ENCODE measurements around the gene P3R3URF.

The P3R3URF gene

DNA sequence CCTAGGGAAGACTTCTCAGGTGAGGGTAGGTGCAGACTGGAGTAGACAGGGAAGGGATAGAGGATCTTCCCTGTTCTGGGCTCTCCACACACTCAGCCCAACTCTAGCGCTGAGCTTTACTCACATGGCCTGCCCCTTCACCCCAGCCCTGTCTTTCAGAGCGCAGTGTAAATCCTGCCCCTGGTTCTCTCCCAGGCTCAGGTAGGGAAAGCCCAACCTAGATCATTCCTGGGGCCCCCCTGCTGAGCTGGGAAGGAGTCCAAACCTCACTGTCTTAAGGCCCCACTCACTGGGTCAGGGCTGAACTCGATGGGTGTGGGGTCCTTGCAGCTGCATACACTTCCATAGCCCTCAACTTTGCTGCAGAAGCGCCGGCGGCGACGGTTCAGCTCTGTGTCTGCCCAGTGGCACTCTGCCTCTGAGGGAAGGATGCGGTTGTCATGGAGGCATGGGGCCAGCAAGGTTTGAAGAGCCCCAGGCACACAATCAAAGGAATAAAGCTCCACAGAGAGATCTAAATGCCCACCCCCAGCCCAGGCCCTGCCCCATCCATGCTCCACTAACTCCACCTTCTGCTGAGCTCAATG lies 17.8 kb upstream of the P3R3URF start:
- FAIRE-seq = no peak

DNA sequence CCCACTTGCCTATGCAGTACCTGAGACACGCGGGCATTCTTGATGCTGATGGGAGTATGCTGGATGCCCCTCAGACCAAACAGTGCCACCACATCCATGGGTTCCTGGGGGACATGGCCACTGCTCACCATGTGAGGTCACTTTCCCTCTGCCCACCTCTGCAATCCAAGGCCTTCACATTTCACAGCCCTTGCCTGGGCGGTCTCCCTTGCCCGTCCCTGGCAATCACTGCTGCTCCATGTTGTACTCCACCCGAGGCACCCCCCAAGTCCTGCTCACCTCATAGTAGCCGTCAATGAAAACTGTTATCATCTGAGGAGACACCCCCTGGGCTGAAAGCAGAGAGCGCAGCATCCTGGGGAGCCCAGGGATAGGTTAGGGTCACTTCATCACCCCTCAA lies 17.0 kb upstream of the P3R3URF start:
- no peak for FAIRE-seq

DNA sequence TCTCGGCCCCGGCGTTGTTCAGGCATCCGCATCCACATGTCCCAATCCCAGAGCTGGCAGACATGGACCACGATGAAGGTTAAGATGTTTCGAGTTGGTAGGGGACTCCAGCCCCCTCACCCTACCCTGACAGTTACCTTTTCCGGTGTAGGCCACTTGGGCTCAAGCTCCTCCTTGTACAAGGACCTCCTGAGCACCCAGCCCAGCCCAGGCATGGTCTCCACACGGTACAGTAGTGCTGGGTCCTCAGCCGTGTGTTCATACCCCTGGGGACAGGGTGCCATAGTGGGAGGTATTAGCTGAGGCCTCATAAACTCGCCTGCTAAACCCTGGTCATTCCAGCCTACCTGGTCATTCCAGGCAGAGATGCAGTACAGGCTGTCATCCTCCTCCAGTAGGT lies 15.9 kb upstream of the P3R3URF start:
- FAIRE-seq = no peak

DNA sequence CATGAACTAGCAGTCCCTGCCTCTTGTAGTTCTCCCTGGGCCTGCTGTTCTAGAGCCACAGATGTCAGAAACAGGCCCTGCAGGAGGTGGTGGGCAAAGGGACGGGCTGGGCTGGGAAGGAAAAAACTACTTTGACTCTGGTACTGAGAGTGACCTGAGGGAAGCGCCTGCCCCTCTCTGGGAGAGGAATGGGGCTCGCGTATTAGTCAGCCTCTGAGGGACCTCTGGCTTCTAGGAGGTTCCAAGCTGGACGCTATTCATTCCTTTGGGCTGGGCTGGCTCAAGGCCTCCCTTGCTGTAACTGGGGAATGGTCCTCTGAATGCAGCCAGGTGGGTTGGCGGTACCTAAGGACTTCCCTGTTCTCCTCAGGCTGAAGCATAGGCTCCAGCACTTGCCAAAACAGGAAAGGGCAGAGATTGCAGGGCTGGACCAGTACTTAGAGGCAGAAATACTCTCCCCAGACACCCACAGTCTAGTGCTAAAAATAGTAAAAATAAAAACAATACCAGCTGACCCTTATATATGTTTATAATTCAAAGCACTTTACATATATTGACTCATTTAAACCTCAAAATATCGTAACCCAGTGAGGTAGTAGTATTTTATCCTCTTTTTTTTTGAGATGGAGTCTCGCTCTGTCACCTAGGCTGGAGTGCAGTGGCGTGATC lies 14.9 kb upstream of the P3R3URF start:
- no peak for FAIRE-seq

DNA sequence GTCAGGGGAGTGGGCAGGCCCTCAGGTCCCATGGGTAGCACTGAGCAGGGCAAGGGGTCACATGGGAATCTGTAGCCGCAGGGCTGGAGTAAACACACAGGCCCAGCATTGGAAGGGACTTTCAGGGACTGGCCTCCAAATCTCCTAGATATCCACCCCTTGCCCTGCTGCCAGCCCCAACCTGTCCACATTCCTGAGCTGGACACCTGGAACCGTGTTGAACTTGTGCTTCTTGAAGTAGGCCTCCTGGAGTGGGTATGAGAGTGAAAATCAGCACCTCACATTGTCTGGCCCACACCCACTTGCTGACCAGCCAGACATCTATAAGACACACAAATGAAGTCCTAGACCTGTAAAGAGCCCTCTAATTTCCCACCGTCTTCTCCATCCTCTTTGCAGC lies 14.3 kb upstream of the P3R3URF start:
- FAIRE-seq = no peak

DNA sequence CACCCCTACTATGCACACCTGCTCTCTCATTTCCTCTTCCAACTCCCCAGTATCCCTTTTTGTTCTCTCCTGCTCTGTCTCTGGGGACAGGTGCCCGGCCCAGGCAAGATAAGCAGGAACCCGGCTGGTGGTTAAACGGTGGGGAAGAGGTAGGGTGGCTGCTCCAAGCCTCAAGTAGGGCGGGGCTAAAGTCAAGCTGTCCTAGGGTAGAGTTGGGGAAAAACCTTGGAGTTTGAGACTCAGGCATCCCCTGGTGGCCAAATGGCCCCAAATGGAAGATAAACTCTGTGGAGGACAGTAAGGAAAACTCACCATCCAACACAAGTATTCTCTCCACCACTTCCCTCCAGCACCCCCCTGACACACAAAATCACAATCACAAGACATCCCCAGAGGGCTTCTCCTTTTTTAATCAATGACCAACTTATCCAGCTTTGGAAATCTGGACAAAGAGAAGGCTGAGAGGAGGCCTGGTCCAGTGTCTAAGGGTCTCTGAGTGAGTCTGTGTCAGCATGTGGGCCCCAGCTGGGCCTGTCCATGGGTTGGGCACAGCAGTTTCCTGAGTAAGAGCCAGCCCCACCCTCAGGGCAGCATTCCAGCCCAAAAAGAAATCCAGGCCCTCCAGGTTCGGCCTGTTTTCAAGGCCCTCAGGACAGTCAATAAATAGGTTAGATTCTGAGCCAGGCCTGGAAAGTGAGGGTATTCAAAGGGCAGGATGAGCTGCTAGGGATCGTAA lies 12.2 kb upstream of the P3R3URF start:
- FAIRE-seq = no peak

DNA sequence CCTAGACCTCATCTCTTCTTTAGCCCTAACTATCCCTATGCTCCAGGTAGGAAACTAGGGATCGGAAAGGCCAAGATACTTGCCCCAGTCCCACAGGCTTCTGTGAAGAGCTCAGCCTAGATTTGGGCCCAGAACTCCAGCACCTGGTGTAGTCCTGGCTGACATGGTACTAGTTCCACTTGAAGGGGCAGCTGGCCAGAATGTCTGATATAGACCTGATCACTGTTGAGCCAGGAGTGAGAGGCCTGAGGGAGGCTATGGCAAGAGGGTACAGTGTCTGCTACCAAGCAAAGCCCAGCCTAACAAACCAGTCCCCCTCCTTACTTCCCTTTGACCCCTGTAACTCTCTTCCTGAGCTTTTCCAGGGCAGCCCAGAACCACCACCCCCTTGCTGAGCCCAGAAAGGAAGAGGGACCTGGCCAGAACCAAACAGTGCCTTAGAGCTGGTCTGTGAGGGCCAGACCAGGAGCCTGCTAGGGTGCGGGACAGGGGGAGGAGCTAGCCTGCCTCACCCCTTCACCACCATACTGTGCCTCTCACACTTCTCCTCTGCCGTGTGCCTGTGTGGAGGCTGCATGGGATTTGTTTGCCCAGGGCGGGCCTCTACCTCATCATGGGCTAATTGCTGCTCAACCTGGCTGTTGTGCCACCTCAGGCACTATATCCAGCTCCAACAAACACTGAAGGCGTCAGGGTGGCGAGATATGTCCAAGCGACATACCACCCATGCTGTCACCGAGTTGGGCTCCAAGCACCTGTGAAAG lies 11.0 kb upstream of the P3R3URF start:
- FAIRE-seq = no peak

DNA sequence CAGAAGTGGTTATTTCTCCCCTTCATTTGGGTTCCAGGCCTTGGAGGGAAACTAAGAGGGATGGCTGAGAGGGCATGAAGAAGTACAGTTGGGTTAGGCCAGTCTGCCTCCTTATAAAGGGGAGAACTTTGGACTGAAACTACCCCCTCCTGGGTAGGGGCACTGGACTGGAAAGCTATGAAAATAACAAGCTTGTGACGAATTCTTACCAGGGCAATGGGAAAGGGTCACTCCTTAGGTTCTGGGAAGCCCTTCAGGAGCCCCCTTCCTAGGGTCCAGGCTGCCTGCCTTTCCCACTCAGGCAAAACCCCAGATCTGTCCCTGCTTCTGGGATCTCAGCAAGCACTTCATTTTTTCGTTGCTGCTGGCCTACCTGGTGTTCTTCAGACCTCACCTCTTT lies 9.8 kb upstream of the P3R3URF start:
- FAIRE-seq = no peak

DNA sequence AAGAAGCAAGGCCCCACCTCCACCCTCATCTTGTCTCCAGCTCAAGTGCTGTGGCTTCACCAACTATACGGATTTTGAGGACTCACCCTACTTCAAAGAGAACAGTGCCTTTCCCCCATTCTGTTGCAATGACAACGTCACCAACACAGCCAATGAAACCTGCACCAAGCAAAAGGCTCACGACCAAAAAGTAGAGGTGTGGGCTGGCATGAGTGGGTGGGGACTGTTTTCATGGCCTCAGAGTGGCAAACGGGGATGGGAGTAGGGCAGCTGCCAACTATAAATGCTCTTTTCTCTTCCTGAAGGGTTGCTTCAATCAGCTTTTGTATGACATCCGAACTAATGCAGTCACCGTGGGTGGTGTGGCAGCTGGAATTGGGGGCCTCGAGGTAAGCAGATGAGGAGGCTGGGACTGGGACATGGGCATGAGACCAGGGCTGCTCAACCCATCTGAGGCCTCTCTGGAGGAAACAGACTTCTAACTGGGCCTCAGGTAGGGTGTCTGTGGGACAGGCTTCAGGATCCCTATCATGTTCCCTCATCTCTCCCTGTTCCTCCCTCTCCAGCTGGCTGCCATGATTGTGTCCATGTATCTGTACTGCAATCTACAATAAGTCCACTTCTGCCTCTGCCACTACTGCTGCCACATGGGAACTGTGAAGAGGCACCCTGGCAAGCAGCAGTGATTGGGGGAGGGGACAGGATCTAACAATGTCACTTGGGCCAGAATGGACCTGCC lies 8.8 kb upstream of the P3R3URF start:
- no peak for FAIRE-seq

DNA sequence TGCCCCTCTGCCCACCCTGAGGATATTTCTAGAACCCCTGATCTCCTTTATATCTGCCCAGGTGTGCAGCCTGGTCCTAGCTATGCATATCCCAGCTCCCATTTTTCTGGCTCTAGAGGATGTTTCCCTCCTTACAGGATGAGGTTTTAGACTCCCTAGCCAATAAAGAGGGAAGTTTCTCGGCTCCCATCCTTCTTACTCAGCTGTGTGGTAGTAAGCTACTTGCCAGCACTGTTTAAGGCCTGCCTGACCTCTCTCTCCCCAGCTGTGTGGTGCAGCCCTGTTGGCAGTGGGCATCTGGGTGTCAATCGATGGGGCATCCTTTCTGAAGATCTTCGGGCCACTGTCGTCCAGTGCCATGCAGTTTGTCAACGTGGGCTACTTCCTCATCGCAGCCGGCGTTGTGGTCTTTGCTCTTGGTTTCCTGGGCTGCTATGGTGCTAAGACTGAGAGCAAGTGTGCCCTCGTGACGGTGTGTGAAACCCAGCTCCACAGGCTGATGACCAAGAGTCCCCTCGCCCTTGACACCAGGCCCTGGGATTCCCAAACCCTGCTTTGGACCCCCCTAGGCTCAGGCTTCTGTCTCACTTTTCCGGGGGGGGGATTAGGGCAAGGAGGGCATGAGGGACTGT lies 7.8 kb upstream of the P3R3URF start:
- FAIRE-seq = no peak

DNA sequence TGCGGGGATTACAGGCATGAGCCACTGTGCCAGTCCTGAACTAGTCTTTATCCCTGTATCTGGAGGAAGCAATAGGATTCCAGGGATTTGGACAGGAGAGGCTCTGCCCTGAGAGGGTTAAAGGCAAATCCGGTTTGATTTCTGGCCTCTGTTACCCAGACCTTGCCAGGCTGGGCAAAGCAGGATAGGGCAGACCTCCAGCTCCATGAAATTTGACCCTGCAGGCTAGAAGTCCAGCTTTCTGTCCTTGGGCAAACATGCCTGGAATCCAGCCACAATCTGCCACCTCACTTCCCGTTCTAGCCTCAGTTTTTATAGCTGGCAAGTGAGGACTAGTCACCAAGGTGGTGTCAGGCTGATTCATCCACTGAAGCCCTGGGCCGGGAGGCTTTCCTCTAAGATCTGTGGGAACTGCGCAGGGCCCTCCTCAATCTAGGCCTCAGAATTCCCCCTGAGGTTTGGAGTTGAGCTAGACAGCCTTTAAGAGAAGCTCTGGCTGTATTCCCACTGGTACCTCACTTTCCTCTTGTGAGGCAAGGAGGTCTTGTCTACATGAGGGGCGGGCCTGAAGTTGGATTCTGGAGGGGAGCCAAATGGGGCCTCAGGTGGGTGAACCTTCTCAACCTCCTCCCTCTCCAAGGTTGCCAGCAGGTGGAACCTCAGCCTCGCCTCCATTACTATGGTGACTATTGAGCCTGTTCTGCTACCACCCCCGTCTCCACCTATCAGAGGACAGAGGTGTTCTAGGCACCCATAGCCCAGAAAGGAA lies 7.0 kb upstream of the P3R3URF start:
- no peak for FAIRE-seq

DNA sequence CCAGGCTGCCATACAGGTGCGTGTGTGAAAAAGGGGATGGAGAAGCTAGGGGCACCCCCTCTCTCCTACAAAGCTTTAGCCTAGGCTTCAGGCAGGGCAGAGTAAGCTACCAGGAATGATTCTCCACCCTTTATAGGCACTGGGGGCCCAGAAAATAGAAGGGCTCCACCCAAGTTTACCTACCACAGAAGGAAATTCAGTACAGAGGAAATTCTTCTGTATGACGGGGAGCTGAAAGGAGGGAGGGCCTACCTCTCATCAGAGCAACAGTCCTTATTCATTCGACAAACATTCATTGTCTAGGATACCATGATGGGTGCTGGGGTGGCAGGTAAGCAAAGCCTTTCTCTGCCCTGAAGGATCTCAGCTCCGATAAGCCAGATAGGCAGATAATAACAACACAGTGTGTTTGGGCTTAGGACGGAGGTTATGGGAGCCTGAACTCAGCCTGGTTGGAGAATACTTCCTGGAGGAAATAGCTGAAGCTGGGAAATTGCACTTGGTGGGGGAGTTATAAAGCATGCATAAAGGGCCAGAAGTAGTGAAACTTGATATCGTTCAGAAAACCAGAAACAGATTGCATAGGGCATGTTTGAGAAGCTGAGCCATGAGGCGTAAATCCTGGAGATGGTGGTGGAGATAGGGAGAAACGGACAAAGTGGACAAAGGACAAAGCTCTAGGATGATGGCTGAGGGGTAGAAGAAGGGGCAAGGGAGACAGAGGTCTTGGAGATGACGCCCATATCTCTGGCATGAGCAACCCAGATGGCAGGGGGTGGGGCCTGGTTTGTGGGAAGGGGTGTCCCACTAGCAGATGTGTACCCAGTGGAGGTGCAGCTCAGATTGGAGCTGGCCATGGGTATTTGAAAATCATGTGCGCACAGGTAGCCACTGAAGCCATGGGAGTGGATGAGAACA lies 5.3 kb upstream of the P3R3URF start:
- no peak for FAIRE-seq

DNA sequence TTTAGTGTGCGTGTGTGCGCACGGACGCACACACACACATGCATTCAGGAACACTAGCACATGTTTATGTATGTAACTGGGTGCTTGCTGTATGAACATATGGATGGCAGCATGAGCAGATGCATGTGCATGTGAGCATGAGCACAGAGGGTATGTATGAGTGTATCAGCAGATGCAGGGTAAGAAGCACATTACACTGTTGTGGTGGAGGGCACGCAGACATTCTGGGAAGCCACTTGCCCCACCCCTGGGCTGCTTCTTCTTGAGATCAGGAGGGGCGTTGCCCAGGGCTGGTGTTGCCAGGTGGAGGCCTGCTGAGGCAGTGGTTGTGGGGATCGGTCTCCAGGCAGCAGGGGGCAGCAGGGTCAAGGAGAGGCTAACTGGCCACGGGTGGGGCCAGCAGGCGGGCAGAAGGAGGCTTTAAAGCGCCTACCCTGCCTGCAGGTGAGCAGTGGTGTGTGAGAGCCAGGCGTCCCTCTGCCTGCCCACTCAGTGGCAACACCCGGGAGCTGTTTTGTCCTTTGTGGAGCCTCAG lies 3.9 kb upstream of the P3R3URF start:
- no peak for FAIRE-seq

DNA sequence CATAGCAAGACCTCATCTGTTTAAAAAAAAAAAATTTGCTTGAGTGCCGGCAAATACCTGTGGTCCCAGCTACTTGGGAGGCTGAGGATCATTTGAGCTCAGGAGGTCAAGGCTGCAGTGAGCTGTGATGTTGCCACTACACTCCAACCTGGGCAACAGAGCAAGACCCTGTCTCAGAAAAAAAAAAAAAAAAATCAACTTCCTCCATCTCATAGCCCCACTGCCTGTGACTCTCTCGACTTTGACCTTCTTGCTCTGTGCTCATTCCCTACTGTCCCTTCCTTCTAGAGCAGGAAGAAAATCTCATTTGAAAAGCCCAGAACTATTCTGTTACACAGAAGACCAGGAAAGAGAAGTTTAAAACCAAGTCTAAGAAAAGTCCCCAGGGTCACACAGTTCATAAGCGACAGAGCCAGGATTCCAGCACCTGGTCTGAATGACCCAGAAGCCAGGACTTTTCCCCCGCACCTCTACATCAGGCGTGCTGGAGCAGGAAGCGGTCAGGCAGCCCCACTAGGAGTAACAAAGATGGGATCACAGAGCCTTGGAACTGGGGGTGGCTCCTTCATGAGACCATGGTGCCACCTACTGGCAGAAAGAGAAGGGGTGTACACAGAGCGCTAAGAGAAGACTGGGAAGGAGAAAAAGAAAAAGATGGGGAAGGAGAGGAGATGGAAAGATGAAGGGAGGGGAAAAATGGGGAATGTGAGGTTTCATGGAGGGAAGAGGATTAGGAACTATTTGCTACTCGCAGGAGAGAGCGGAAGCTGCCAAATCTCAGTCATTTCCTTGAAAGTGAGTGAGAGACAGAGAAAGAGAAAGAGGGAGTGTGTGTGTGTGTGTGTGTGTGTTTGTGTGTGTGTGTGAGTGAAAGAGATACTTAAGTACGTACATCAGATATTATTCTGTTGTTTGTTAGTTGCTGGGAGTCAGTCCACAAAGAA lies 3.1 kb upstream of the P3R3URF start:
- FAIRE-seq = no peak

DNA sequence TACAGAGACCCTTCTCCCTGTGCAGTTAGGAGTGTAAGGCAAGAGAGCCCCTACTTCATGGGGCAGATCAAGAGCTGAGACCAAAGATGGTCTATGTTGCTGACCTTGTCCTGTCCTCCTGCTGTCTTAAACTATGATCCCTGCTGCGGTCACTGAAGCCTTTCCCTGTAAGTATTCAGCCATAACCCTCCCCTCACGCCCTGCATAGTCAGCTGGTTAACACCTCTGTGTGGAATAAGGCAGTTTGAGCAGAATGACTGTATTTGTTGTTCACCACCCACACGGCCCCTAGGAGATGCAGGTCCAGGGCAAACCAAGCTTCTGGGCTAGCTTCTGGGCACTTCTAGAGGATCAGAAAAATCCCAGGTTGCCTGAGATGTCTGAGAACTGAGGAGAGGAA lies 1.0 kb downstream of the P3R3URF start:
- FAIRE-seq = no peak

DNA sequence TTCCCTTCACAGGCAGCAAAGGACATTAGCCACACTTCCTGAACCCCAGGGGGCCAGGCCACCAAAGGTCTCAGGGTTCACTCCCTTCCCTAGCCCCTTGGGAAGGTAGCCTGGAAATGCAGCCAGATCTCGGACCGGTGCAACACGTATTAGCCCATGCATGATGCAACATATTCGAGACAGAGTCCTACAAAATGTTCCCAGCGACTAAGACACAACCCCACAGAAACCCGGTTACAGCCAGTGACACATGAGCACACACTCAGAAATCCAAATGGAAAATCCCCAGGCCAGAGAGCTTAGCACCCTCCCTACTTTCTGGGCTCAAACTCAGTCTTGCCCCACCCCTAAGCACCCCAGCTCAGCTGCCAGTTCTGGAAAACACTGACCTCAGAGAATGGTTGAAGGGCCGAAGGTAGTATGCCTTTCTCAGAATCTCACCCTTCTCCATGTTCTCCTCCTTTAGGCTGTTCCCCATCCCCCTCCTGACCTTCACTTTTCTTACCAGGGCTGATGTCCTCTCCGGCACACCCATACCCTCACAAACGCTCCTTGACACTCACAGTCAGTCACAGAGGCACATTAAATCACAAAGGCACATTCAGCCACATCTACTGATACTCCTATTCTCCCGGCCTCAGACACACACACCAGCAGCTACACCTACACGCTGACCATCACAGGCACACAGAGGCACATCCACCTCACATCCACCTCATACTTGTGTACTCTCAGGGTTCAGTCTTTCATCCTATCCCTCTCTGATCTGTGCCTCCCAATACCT lies 1.6 kb downstream of the P3R3URF start, which contains the start of gene TSPAN1:
Gene TSPAN1, plus strand, starts transcription at position 640 of the 784 bp plus-strand sequence. CDS start 6,021 bp downstream, outside the sequence.
- no peak for FAIRE-seq

DNA sequence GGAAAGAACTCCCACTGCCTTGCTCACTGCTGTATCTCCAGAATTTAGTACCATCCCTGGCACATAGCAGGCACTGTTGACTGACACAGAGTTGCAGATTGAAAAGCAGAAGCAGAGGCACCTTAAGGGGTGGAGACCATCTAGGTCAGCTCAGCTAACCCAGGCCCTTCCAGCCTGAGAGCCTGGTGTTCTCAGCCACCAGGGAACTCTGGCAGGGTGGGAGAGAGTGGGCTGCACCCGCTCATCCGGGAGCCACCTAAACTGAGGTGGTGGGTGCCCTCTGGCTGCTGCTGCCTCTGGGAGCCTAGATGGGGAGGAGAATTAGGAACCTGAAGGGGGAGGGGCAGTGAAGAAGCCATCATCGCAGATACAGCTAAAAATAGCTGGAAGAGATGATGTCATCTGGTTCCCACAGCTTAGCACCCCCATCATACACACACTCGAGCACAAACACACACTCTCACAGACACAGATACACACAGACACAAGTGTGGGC lies 2.9 kb downstream of the P3R3URF start:
- FAIRE-seq = no peak

DNA sequence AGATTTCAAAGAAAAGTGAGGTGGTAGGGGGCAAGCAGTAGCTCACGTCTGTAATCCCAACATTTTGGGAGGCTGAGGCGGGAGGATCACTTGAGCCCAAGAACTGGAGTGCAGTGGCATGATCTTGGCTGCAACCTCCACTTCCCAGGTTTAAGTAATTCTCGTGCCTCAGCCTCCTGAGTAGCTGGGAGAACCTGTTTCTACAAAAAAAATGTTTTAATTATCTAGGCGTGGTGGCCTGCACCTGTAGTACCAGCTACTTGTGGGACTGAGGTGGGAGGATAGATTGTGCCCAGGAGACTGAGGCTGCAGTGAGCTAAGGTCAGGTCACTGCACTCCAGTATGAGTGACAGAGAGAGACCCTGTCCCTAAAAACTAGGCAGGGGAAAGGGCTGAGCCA lies 4.0 kb downstream of the P3R3URF start:
- no peak for FAIRE-seq

Data from TTC549 (cell line).